Ureter (tissue), 1 donor: Measurements from ENCODE around the gene PLPP4. TPM values are rescaled to one million over a fixed set of nuclear protein-coding genes. Genes with fewer than 3 reads are reported as not detected.

Experiments used
- DNase-seq: peaks from one replicate; pipeline ENCODE4 v3.0.0-alpha.2; 2020; ENCODE audit warnings: low spot score
- total RNA-seq: library from RNA; stranded (reverse); gene quantifications from one replicate; pipeline ENCODE4 v1.2.4, GENCODE V29; 2023
- donor health status: DM: yes; HTN: yes; CAD: no.

Gene PLPP4
- total RNA-seq, 1 donor from 2014 or later: not detected

DNA sequence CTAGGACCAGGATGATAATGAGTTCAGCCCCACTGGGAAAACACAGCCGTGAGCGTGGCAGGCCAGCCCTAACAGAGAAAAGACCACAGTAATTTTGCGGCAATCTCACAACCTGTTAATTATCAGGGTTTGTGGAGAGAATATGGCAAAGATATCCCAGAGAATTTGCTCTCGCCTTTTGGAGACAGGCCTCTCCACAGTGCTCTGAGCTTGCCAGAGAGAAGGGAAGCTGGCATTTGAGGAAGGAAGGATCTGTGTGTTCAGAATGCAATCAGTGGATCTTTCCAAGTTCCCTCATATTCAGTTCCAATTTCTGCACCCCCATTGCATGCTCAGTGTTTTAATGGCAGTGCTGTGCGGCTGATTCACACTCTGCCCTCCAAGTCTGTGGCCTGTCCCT lies 60.2 kb downstream of the PLPP4 start:
- no peak for DNase-seq

DNA sequence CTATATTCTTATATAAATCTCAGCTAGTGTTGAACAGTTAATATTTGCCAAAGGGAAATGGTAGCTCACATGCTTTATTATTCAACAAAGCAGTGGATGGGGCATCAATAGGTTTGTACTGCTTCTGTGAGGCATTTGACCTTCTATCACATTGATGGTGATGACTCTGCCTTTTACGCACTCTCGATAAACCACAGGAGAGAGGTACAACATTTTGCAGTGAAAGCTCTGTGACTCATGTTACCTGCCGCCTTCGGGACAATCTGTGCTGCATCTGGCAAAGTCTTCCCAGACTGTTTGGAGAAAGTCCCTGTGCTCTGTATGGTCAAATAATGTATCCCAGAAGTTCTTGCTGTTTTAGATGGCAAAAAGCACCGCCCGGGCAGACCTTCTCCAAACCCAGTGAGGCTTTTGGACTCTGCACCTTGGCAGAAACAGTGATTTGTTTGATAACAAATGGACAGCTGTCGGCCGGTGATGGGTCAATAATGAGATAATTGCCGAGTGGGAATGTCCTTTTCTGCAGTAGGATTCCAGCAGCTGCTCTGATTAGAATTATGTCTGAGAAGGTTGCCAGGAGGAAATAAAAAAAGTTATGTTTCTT lies 61.0 kb downstream of the PLPP4 start:
- DNase-seq: no peak

DNA sequence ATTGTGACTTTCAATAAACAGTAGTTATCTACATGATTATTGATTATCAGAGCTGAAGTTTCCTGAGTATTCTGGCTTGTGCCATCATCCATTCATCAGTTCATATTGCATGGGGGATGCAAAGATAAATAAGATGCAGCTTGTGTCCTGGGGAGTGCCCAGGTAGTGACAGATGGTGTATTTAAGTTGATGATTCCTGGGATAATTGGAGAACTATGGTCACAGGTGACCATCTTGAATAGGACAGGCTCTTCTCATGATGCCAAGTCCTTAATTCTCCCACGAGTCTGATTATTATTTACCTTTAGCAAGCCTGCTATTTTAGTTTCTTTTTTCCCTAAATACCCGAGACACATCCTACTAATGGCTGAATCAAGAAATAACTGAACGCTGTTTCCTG lies 64.9 kb downstream of the PLPP4 start:
- no peak for DNase-seq

DNA sequence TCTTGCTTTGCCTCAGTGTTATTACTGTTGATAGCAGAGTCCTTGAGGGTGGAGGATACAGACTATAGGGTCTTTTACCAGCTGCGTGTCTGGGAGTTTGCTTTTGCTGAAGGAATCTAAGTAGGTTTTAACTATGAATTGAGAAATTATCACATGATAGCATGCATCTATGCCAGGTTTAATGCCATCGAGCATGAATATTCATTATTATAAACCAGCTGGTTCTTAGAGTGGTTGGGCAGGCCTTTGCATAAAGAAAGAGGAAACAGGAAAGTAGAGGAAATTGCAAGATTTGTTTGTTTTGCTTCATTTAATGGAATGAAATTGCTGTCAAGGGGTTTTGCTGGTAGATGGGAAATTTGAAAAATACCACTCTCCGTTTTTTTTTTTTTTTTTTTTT lies 70.7 kb downstream of the PLPP4 start:
- DNase-seq: no peak

DNA sequence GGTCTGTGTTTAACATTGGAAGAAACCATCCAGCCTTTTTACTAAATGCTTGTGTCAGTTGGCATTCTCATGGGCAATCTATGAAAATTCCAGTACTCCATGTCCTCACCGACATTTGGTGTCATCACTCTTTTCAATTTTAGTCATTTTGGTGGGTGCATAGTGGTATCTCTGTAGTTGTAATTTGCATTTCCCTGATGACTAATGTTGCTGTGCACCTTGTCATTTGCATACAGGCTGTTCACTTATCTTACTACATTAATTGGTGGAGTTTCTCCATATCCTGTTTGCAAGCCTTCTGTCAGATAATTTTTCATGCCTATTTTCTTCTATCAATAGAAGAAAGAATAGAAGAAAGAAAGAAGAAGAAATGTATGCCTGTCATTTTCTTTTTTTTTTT lies 73.7 kb downstream of the PLPP4 start:
- DNase-seq: no peak

DNA sequence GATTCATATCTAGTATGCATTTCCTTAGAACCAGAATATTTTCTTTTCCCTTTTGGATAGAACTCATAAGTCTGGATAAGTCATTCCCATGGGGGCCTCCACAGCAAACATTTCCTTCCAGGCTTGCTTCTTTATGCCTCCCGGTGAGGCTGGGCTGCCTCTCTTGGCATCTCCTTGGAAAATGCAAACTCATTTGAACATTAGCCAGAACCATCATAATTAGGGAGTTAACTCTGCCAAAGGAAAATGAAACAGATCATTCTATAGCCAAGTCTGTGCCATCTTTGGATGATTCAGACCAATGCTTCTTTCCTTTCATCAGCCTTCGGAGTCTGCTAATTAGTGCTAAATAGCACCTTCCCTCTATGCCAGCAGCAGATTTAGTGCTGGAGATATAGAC lies 81.1 kb downstream of the PLPP4 start:
- no peak for DNase-seq

DNA sequence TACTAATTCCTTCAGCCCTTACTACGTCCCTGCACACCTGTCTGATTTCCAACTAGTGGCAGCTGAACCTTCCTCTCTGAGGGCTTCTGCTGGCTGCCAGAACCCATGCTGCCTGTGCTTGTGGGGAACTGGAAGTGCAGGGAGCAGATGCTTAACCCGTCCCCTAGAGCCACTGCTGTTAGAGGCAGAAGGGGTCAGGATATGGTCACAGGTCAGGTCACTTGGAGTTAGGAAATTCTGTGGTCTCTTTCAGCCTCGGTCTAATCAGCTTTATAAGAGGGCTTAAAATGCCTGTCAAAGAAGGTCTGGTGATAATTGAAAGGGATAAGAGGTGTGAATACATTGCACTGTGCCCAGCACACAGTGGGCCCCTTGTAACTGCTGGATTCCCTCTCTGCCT lies 82.0 kb downstream of the PLPP4 start:
- no peak for DNase-seq

DNA sequence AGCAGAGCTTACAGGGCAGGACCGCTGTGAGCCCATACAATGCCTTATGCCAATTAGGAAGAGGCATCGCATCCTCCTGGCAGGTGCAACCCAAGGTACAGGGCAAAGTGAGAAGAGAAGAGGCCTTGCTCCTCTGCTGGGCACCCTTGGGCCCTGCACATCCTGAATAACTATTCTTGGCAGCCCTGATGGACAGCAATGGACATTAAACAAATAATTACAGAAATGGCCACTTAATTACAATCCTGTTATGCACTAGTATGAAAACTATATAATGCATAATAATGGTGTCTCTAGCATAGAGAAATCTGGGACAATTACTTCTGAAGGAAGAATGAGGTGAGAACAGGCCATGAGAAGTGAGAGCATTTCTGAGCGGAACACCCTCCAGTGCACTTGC lies 83.5 kb downstream of the PLPP4 start:
- DNase-seq: no peak

DNA sequence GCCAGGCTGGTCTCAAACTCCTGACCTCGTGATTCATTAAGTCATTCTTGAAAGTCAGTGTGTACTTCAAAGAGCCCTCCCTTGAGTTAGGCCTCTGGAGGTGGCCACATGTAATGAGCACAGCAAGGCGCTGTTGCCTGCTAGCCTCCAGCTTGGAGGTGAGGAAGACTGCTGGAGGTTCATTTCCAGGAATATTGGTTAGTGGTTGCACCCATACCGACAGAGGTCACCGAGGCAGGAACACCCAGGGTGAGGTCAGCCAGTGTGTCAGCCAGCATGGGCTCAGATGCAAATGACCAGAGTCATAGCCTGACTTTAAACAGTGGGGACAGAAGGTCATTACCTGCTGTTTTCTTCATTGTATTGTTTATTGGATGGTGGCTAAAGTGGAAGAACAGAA lies 85.0 kb downstream of the PLPP4 start:
- DNase-seq: no peak

DNA sequence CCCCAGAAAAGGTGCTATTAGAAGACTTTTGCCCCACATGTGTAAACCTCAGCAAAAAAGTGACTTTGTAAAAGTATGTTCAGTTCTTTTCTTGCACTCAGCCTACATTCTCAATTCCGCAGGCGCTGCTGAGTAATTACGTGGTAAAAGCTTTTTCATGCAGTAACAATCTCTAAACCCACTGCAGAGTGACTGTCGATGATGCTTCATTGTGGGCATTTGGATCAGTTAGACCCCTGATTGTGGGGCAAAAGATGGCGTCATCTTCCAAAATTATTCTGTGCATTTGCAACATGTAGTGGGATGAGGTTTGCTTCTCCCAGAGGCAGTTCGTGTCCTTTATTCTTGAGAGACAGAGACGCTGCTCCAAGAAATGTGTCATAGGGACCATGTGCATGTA lies 85.6 kb downstream of the PLPP4 start:
- no peak for DNase-seq

DNA sequence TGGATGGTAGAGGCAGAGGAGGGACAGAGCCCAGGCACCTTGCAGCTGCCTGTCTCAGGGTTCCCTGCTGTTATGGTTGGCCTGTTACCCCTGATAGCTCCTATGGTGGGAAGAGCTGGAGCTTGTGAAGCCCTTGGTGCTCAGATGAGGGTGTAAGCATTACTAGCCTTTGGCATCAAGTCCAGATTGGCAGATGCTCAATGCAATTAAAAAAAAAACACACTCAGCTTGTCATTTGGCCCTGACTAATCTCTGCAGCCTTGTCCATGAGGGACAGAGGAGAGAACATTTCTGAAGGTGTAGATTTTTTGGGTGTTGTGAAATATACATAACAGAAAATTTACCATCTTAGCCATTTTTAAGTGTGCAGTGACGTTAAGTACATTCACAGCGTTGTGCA lies 86.3 kb downstream of the PLPP4 start:
- no peak for DNase-seq

DNA sequence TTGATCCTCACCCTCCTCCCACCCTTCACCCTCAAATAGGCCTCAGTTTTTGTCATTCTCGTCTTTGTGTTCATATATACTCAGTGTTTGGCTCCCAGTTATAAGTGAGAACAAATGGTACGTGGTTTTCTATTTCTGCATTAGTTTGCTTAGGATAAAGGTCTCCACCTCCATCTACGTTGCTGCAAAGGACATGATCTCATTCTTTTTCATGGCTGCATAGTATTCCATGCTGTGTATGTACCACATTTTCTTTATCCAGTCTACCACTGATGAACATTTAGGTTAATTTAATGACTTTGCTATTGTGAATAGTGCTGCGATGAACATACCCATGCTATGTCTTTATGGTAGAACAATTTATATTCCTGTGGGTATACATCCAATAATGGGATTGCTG lies 91.2 kb downstream of the PLPP4 start:
- DNase-seq: no peak

DNA sequence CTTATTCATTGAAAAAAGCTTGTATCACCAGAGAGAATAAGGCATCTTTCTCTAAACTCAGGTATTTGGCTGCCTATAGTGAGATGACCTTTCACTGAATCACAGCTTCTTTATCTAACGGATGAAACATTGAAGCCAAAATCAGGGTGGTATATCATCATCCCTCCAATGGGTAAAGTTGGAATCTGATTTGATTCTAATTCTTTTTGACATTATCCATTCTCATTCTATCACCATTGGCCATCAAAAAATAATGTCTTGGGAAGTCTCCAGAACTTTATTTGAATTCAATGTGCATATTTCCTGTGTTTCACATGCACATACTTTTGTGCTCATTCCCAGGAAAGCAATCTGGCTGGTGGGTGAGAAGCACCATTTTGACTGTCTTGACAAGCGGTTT lies 95.2 kb downstream of the PLPP4 start:
- no peak for DNase-seq

DNA sequence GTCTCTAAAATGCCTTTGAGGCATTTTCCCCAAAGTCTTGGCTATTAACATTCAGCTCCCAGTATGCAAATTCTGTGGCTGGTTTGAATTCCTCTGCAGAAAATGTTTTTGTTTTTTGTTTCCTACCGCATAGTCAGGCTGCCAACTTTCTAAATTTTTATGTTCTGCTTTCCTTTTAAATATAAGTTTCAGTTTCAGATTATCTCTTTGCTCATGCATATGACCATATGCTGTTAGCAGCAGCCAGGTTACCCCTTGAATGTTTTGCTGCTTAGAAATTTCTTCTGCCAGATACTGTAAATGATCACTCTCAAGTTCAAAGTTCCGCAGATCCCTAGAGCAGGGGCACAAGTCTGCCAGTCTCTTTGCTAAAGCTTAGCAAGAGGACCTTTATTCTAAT lies 96.9 kb downstream of the PLPP4 start:
- no peak for DNase-seq

DNA sequence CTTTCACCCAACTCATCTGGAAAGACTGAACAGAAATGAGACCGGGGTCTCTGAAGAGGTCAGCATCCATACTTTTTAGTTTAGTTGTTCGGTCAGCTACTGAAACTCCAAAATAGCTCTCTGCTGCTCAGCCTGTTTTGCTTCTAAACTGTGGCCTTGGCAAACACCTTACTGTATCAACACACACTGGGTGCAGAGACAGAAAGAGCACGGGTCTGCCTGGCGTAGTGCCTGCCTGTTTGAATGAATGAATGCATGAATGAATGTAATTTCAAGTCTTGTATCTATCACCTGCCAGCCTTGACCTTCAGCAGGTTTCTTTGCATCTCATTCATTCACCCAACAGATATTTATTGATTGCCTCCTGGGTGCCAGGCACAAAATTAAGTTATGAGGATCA lies 98.4 kb downstream of the PLPP4 start:
- no peak for DNase-seq

DNA sequence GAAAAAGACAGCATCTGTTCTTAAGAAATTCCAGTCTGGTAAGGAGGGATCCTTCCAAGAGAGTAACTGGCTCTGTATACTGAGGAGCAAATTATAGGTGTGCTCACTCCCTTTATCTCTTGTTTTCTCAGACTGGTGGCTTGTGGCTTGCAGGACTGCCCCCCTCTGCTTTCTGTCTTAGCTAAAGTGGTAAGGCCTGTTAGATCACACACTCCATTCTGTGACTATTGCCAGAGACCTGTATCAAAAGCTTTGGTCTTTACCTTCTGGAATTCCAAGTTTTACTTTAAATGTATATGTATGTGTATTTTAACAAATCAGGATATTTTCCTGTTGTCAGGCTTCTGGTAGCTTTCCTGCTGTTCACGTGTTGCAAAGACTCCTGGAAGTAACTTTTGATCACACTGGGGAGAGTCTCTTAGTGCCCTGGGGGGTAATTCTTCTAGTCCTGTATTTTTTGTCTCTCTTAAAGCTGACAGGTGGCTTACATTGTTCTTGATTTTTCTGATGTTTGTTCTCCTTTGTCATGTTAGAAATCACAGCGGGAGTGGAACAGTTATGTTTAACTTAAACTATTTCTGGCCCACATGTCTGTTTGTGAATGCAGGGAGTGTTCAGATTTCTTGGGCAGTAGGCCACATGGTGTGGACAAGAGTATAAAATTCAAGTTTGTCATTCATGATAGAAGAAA lies 99.0 kb downstream of the PLPP4 start:
- DNase-seq: no peak

DNA sequence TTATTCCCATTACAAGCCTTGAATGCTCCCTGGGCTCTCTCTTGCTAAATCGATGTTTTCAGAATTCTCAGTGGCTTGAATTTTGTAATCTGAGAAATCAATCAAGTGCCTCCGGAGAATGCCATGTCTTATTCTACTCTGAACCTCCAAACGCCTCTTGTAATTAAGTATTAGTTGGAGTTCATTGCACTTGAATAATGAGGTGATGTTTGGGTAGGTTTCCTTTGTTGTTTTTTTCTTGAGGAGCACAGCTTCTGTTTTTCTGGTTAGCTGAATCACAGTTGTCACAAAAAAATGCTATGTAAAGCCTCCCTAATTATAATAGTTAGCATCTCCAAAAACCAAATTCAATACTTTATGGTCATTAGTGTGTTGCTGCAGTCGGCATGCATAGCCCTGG lies 100.3 kb downstream of the PLPP4 start:
- DNase-seq: no peak

DNA sequence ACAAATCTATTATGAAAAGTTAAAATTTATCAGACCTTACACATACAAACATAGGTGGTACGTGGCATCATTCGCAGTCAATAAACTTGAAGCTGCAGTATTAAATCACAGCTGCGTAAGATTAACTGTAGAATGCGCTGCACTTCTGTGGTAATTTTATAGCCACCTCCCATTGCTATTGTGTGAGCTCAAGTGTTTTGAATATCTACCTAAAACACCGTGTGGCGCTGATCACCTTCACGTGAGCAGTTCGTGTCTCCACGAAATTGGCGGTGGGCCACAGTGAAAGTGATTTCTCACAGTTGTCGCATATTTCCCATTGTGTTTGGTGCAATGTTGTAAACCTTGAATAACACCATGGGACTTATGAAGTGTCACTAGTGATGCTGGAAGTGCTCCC lies 102.8 kb downstream of the PLPP4 start:
- DNase-seq: no peak

DNA sequence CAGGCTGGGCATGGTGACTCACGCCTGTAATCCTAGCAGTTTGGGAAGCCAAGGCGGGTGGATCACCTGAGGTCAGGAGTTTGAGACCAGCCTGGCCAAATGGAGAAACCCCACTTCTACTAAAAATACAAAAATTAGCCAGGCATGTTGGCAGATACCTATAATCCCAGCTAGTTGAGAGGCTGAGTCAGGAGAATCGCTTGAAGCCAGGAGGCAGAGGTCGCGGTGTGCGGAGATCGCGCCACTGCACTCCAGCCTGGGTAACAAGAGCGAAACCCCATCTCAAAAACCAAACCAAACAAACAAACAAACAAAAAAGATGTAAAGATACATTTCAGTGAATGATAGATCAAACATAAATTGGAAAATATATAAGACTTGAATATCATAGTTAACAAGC lies 105.9 kb downstream of the PLPP4 start:
- DNase-seq: no peak

DNA sequence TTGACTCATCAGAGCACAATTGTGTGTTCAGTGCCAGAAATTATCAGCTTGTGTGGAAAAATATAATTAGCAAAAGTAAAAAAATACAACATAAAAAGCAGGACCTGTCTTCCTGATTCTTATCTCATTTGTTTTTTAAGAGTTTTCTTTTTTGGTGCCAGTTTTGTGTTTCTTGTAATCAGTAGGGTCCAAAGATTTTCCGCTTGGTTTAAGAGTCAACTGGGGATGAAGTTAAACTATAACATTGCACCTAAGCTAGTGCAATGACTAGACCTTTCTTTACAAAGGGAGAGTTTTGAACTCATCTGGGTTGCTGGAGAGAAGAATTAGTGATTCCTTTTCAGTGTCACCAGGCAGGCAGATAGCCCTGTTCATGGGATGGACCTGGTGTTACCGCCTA lies 113.4 kb downstream of the PLPP4 start:
- DNase-seq: no peak

DNA sequence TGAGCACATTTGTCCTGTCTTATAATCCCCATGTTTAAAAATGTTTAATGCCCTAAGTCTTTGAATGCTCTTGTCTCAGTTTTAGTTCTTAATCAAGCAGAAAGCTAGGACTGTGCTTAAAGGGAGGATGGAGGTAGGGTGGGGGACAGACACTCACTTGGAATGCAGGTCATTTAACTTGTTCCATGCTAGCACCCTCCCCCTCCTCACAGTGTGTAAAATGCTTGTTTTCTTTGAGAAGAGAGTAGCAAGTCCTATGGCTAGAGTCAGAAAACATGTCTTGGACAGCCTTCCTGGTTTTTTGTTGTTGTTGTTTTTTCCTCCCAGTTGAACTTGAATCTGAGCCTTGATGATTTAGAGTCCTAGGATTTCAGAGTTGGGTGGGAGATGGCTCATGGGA lies 114.2 kb downstream of the PLPP4 start:
- no peak for DNase-seq

DNA sequence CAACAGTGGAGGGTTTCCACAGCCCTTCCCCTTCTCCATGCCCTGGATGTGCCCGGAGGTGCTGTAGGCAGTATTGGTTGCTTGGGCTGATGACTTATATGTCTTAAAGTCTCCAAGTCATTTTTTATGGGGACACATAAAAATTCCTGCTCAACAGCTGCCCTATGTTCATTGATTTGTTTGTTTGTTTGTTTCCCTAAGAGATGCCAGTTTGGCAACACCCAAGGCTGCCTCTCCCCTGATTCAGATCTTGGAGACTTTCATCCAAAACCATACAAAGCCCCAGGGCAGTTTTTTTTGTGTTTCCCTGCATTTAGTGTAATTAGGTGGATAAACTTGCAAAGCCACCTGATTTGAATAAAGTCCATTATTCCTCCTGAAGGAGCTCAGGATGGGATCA lies 115.3 kb downstream of the PLPP4 start:
- no peak for DNase-seq

DNA sequence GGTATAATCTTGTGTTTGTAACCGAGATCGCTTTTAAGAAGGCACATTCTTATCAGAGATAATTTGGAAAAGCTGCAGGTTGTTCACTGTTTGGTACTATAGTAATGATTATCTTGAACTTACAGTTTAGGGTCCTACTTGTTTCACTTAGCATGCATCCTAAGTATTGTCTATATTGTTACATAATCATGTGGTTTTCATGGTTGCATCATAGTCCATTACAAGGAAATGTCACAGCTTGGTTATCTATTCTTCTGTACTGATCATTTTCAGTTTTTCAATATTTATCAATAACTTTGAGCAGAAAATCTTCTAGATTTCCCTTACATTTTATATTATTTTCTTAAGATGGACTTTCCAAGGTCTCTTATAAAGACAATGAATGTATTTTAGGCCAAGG lies 116.3 kb downstream of the PLPP4 start:
- no peak for DNase-seq

DNA sequence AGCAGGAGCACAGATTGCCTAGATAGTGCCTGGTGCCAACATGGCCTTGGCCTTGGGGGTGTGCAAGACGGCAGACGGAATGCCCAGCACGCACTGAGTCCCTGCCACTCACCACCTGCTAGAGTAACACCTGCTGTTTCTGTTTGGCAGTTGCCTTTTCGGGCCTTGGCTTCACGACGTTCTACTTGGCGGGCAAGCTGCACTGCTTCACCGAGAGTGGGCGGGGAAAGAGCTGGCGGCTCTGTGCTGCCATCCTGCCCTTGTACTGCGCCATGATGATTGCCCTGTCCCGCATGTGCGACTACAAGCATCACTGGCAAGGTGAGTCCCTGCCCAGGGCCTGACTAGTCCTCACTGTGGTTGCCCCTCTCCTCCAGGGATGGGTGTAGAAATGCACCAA lies 118.0 kb downstream of the PLPP4 start:
- DNase-seq: no peak
